Mucosa of rectum (tissue), 2 donors: ENCODE measurements around the gene MTRF1.

ENCODE experiments used
- H3K27ac ChIP-seq, 2 donors: one replicate each; pipeline ENCODE4 v1.7.0; 2013; ENCODE audit warnings: inconsistent platforms in 2 of 2, low read depth in 2 of 2, low read length in 2 of 2
- H3K27me3 ChIP-seq, 2 donors: one replicate each; pipeline ENCODE4 v1.7.0; 2013; ENCODE audit warnings: low read length in 2 of 2; ENCODE audit not compliant: control insufficient read depth in 2 of 2, insufficient read depth in 2 of 2
- H3K36me3 ChIP-seq, 2 donors: one replicate each; pipeline ENCODE4 v1.7.0; 2013; ENCODE audit warnings: low read length in 2 of 2; ENCODE audit not compliant: control insufficient read depth in 2 of 2, insufficient read depth in 2 of 2
- H3K4me1 ChIP-seq, 2 donors: one replicate each; pipeline ENCODE4 v1.7.0; 2013; ENCODE audit warnings: low read length in 2 of 2, mild to moderate bottlenecking in 1 of 2; ENCODE audit not compliant: control insufficient read depth in 2 of 2, insufficient read depth in 2 of 2
- H3K4me3 ChIP-seq, 2 donors: one replicate each; pipeline ENCODE4 v1.7.0; 2013; ENCODE audit warnings: low read length in 2 of 2
- H3K9ac ChIP-seq, 2 donors: one replicate each; pipeline ENCODE4 v1.7.0; 2013; ENCODE audit warnings: low read length in 2 of 2, low read depth in 1 of 2, mild to moderate bottlenecking in 1 of 2
- H3K9me3 ChIP-seq, 2 donors: one replicate each; pipeline ENCODE4 v1.7.0; 2013; ENCODE audit warnings: low read length in 2 of 2; ENCODE audit not compliant: control insufficient read depth in 2 of 2
- donor health status: healthy.
- donor health status: Normal muscosa, but diverticular disease.

MTRF1 gene

GRCh38 chr13:41299316-41300094 lies 36.1 kb upstream of the MTRF1 start:
- Histone ChIP-seq H3K9me3 (no peaks in the 10 kb centered on the region), H3K9ac (no peak overlapping the region), H3K27me3 (no peaks in the 10 kb centered on the region), H3K4me3 (no peak overlapping the region), H3K4me1 (no peaks in the 10 kb centered on the region), H3K36me3 (no peaks in the 10 kb centered on the region), H3K27ac (no peak overlapping the region)

- Histone ChIP-seq H3K4me1 (no peaks in the 10 kb centered on the region), H3K4me3 (no peak overlapping the region), H3K27ac (no peak overlapping the region), H3K9ac (no peak overlapping the region), H3K36me3 (no peaks in the 10 kb centered on the region), H3K9me3 (no peaks in the 10 kb centered on the region), H3K27me3 (no peaks in the 10 kb centered on the region)
These were observed 33.7 kb upstream of the MTRF1 start for GRCh38 chr13:41296879-41297646.

DNA sequence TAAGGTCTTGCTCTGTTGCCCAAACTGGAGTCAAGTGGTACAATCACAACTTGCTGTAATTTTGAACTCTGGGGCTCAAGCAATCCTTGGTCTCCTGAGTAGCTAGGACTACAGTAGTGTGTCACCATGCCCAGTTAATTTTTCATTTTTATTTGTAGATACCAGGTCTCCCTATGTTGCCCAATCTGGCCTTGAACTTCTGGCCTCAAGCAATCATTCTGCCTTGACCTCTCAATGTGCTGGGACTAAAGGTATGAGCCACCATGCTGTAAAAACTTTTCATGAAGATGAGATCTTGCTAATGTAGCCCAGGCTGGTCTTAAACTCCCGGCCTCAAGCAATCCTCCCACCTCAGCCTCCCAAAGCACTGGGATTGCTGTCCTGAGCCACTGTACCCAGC lies 32.6 kb upstream of the MTRF1 start:
- no peaks in the 10 kb centered on the region for H3K9me3 ChIP-seq
- H3K27ac ChIP-seq, result no peak overlapping the region
- H3K27me3 ChIP-seq, result no peaks in the 10 kb centered on the region
- no peaks in the 10 kb centered on the region for H3K36me3 ChIP-seq
- no peaks in the 10 kb centered on the region for H3K4me1 ChIP-seq
- H3K9ac ChIP-seq, result no peak overlapping the region
- H3K4me3 ChIP-seq, result no peak overlapping the region

GRCh38 chr13:41294914-41295313 lies 31.5 kb upstream of the MTRF1 start:
- Histone ChIP-seq H3K27ac (no peak overlapping the region), H3K36me3 (no peaks in the 10 kb centered on the region), H3K9me3 (no peaks in the 10 kb centered on the region)

DNA sequence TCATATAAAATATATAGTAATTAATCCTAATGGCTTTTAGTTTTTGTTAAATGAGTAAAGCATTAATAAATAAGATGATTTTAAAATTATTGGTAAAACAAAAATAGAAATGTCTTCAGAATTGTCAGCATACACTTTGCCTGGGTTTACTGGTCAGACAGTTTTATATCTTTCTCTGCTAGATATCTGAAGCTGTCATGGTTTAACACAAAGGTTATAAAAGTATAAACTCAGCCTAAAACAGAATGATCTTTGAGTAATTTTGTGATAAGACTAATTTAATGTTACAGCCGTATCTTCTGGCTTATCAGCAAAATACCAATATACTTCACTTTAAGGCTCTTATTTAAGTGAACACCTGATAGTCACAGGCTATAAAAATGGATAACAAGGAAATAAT lies 29.9 kb upstream of the MTRF1 start:
- no peak overlapping the region for H3K4me3 ChIP-seq
- H3K4me1 ChIP-seq, result no peaks in the 10 kb centered on the region
- H3K9ac ChIP-seq, result no peak overlapping the region
- H3K9me3 ChIP-seq, result no peaks in the 10 kb centered on the region
- H3K36me3 ChIP-seq, result no peaks in the 10 kb centered on the region
- no peaks in the 10 kb centered on the region for H3K27me3 ChIP-seq
- H3K27ac ChIP-seq, result no peak overlapping the region

More at GRCh38 chr13:41294914-41295313, 31.5 kb upstream of the MTRF1 start:
- Histone ChIP-seq H3K27me3 (no peaks in the 10 kb centered on the region), H3K4me1 (no peaks in the 10 kb centered on the region), H3K9ac (no peak overlapping the region), H3K4me3 (no peak overlapping the region)

DNA sequence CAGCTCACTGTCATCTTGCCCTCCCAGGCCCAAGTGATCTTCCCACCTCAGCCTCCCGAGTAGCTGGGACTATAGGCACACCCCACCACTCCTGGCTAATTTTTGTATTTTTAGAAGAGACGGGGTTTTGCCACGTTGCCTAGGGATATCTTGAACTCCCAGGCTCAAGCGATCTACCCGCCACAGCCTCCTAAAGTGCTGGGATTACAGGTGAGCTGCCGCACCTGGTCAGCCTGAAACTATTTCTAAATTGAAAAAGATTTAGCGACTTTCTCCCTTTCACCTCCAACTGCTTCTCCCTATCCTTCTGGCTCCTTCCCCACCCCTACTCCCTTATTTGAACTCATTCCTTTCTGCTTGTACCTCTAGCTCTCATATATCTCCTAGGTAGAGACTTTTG lies 27.9 kb upstream of the MTRF1 start:
- no peaks in the 10 kb centered on the region for H3K9me3 ChIP-seq
- no peak overlapping the region for H3K4me3 ChIP-seq
- H3K9ac ChIP-seq, result no peak overlapping the region
- no peaks in the 10 kb centered on the region for H3K27me3 ChIP-seq
- H3K36me3 ChIP-seq, result no peaks in the 10 kb centered on the region
- H3K4me1 ChIP-seq, result no peaks in the 10 kb centered on the region
- no peak overlapping the region for H3K27ac ChIP-seq

DNA sequence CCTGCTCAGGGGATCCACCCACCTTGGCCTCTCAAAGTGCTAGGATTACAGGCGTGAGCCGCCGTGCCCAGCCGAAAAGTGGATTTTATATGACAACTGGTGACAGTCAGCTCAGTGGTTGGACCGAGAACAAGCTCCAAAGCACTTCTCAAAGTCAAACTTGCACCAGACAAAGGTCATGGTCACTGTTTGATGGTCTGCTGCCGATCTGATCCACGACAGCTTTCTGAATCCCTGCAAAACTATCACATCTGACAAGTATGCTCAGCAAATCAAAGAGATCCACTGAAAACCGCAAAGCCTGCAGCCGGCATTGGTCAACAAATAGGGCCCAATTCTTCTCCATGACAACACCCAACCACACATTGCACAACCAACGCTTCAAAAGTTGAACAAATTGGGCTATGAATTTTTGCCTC lies 26.1 kb upstream of the MTRF1 start:
- H3K9me3 ChIP-seq, result no peaks in the 10 kb centered on the region
- no peaks in the 10 kb centered on the region for H3K4me1 ChIP-seq
- no peak overlapping the region for H3K4me3 ChIP-seq
- no peak overlapping the region for H3K9ac ChIP-seq
- no peaks in the 10 kb centered on the region for H3K36me3 ChIP-seq
- no peak overlapping the region for H3K27ac ChIP-seq
- H3K27me3 ChIP-seq, result no peaks in the 10 kb centered on the region

DNA sequence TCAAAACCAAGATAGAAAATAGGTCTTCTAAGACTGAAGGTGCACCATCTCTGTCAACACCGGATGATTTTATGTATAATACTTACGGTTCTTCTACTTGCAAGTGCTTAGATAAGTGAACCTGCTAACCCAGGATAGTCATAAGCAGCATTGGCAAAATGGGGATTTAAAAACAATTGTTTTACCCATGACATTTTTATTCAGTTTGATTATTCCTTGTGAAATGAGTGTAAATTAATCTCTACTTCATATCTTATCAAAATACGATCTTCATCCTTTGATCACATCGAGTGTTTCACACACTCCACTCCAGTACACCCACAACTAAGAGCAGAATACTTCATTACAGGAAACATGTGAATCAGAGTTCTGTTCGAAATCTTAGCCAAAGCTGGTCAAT lies 23.0 kb upstream of the MTRF1 start:
- Histone ChIP-seq H3K36me3 (no peaks in the 10 kb centered on the region), H3K27ac (no peak overlapping the region), H3K4me1 (no peaks in the 10 kb centered on the region), H3K4me3 (no peak overlapping the region), H3K9ac (no peak overlapping the region), H3K27me3 (no peaks in the 10 kb centered on the region), H3K9me3 (no peaks in the 10 kb centered on the region)

DNA sequence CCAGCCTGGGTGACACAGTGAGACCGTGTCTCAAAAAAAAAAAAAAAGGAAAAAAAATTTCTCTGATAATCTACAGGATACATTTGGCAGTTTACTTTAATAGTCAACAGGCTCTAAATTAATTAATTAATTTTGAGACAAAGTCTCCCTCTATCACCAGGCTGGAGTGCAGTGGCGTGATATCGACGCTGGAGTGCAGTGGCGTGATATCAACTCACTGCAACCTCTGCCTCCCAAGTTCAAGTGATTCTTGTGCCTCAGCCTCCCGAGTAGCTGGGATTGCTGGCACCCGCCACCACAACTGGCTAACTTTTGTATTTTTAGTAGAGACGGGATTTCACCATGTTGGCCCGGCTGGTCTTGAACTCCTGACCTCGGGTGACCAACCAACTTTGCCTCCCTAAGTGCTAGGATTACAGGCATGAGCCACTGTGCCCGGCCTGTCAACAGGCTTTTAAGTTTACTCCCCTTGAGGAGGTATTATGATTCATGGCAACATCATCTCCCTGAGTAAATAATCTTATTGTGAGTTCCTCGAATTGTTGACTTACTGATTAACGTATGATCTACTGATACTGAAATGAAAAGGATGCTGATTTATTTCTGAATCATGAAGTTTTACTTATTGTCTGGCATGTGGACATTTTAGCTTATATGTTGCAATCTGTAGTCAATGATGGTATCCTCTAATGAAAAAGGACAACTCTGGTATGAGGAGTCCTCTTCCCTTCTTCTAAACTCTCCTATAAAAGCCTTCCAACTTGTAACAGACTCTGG lies 21.3 kb upstream of the MTRF1 start:
- H3K4me1 ChIP-seq, result no peaks in the 10 kb centered on the region
- H3K9ac ChIP-seq, result no peak overlapping the region
- H3K27ac ChIP-seq, result no peak overlapping the region
- H3K27me3 ChIP-seq, result no peaks in the 10 kb centered on the region
- H3K9me3 ChIP-seq, result no peaks in the 10 kb centered on the region
- H3K36me3 ChIP-seq, result no peaks in the 10 kb centered on the region
- H3K4me3 ChIP-seq, result no peak overlapping the region

GRCh38 chr13:41282129-41282571 lies 18.8 kb upstream of the MTRF1 start:
- Histone ChIP-seq H3K27me3 (no peaks in the 10 kb centered on the region), H3K4me3 (no peak overlapping the region), H3K9me3 (no peaks in the 10 kb centered on the region), H3K9ac (no peak overlapping the region), H3K4me1 (no peaks in the 10 kb centered on the region), H3K27ac (no peak overlapping the region), H3K36me3 (no peaks in the 10 kb centered on the region)
